A549 (cell line): Measurements from ENCODE around the gene IFITM1. TPM values are rescaled to one million over a fixed set of nuclear protein-coding genes. Genes with fewer than 3 reads are reported as not detected.

Experiments used
- ATAC-seq, 2 experiments: fragments of 200-7000 bp in 1 of 2; fragments of >200 bp in 1 of 2; cut with Nextera tagmentation in 1 of 2; cut with Tn5 transposase in 1 of 2; 3 replicates each; pipeline versions ENCODE4 v1.8.0 to v1.9.1; 2018 to 2020; ENCODE audit warnings: mild to moderate bottlenecking in 1 of 2, moderate library complexity in 1 of 2
- CTCF ChIA-PET: fragments of 300-600 bp; sonication (Branson Sonifier 250); formaldehyde crosslinking; extraction: SDS; loops from one replicate; lab custom pipeline; 2021; ENCODE audit warnings: antibody characterized with exemption, inconsistent platforms; lab: Yijun Ruan, JAX
- POLR2A ChIA-PET: fragments of 350-600 bp; formaldehyde crosslinking; extraction: SDS; loops from one replicate; lab custom pipeline; 2021; ENCODE audit warnings: antibody characterized with exemption, inconsistent platforms; lab: Yijun Ruan, JAX
- DNase-seq, 2 experiments: peaks; one replicate each; pipeline versions ENCODE4 v3.0.0 to v3.0.0-alpha.2; 2011 to 2016; ENCODE audit warnings: low read depth in 1 of 2, low spot score in 1 of 2
- FAIRE-seq: peaks from 2 replicates; lab custom pipeline; 2011; peaks lifted over from hg19 to GRCh38; lab: Jason Lieb, UNC
- H3K27ac ChIP-seq, 2 experiments: fragments of >200 bp; sonication (Bioruptor Twin); formaldehyde crosslinking; 3 replicates each; pipeline ENCODE4 v1.5.1; 2016 to 2017
- H3K4me1 ChIP-seq: fragments of >200 bp; sonication (Bioruptor Twin); formaldehyde crosslinking; 3 replicates; pipeline ENCODE4 v1.6.1; 2016
- H3K4me2 ChIP-seq: fragments of >200 bp; sonication (Bioruptor Twin); formaldehyde crosslinking; 3 replicates; pipeline ENCODE4 v1.6.1; 2016
- H3K4me3 ChIP-seq: fragments of >200 bp; sonication (Bioruptor Twin); formaldehyde crosslinking; 3 replicates; pipeline ENCODE4 v1.5.1; 2016
- H3K9me3 ChIP-seq: fragments of >200 bp; sonication (Bioruptor Twin); formaldehyde crosslinking; 3 replicates; pipeline ENCODE4 v1.6.1; 2016
- BCL3 ChIP-seq: fragments of >200 bp; sonication (Bioruptor Twin); formaldehyde crosslinking; IDR thresholded peaks from 3 replicates; pipeline ENCODE4 v1.6.1; 2016
- CEBPB ChIP-seq, 2 experiments: fragments of >200 bp in 1 of 2; sonication (Bioruptor Twin) in 1 of 2; formaldehyde crosslinking in 1 of 2; IDR thresholded peaks; 2 replicates each; pipeline ENCODE4 v1.6.1; 2012 to 2016
- CHD2 ChIP-seq: fragments of 150-350 bp; IDR thresholded peaks from 2 replicates; pipeline ENCODE4 v1.6.1; 2014; ENCODE audit warnings: low read length; ENCODE audit not compliant: partially characterized antibody
- CTCF ChIP-seq: fragments of >200 bp; sonication (Bioruptor Twin); formaldehyde crosslinking; IDR thresholded peaks from 3 replicates; pipeline ENCODE4 v1.5.1; 2016
- E2F6 ChIP-seq: IDR thresholded peaks from 2 replicates; pipeline ENCODE4 v1.6.1; 2012; ENCODE audit warnings: low read depth, borderline replicate concordance
- EHMT2 ChIP-seq: fragments of 200-600 bp; sonication (generic); IDR thresholded peaks from 2 replicates; pipeline ENCODE4 v1.6.1; 2016; ENCODE audit warnings: antibody characterized with exemption, low read depth, mild to moderate bottlenecking, moderate library complexity
- ELK1 ChIP-seq: fragments of 150-350 bp; IDR thresholded peaks from 2 replicates; pipeline ENCODE4 v1.6.1; 2014; ENCODE audit warnings: low read depth, mild to moderate bottlenecking, low read length
- FOSB ChIP-seq: fragments of 250-450 bp; sonication (Bioruptor Pico); IDR thresholded peaks from 2 replicates; pipeline ENCODE4 v1.5.0; 2020; ENCODE audit warnings: mild to moderate bottlenecking, moderate library complexity
- HDAC2 ChIP-seq: fragments of 200-600 bp; sonication (generic); IDR thresholded peaks from 2 replicates; pipeline ENCODE4 v1.6.1; 2016
- HES2 ChIP-seq: fragments of >200 bp; sonication (Bioruptor Twin); formaldehyde crosslinking; IDR thresholded peaks from 2 replicates; pipeline ENCODE4 v1.6.1; 2016
- HEYL ChIP-seq: fragments of 250-450 bp; sonication (Bioruptor Pico); IDR thresholded peaks from 2 replicates; pipeline ENCODE4 v1.8.0; 2021; ENCODE audit warnings: mild to moderate bottlenecking, moderate library complexity
- HOXA7 ChIP-seq: fragments of 250-450 bp; sonication (Bioruptor Pico); IDR thresholded peaks from 2 replicates; pipeline ENCODE4 v1.5.0; 2020; ENCODE audit warnings: mild to moderate bottlenecking, moderate library complexity
- HOXB5 ChIP-seq: fragments of 250-450 bp; sonication (Bioruptor Pico); IDR thresholded peaks from 2 replicates; pipeline ENCODE4 v1.5.0; 2020; ENCODE audit warnings: mild to moderate bottlenecking, moderate library complexity
- JUN ChIP-seq, 2 experiments: fragments of >200 bp; sonication (Bioruptor Twin); formaldehyde crosslinking; IDR thresholded peaks; 2 replicates in 1 of 2; 3 replicates in 1 of 2; pipeline ENCODE4 v1.6.1; 2016 to 2017
- JUNB ChIP-seq: fragments of >200 bp; sonication (Bioruptor Twin); formaldehyde crosslinking; IDR thresholded peaks from 2 replicates; pipeline ENCODE4 v1.6.1; 2016
- KDM1A ChIP-seq: fragments of 200-600 bp; sonication (generic); IDR thresholded peaks from 2 replicates; pipeline ENCODE4 v1.6.1; 2016; ENCODE audit warnings: low read depth, mild to moderate bottlenecking
- MAFK ChIP-seq: fragments of 450-650 bp; IDR thresholded peaks from 2 replicates; pipeline ENCODE4 v1.6.1; 2014; ENCODE audit not compliant: partially characterized antibody
- MAZ ChIP-seq: fragments of 150-350 bp; IDR thresholded peaks from 2 replicates; pipeline ENCODE4 v1.6.1; 2014; ENCODE audit warnings: antibody characterized with exemption, low read depth, low read length, borderline replicate concordance
- NR3C1 ChIP-seq: fragments of >200 bp; sonication (Bioruptor Twin); formaldehyde crosslinking; IDR thresholded peaks from 3 replicates; pipeline ENCODE4 v1.6.1; 2017
- PHF8 ChIP-seq: fragments of 200-600 bp; sonication (generic); IDR thresholded peaks from 2 replicates; pipeline ENCODE4 v1.6.1; 2016; ENCODE audit warnings: low read depth, mild to moderate bottlenecking, antibody characterized with exemption, moderate library complexity, borderline replicate concordance
- POLR2AphosphoS2 ChIP-seq: conservative IDR thresholded peaks from 2 replicates; pipeline ENCODE4 v1.6.1; 2012; ENCODE audit warnings: low read length, improper control_type of control experiment, inconsistent platforms
- RCOR1 ChIP-seq: fragments of 150-350 bp; IDR thresholded peaks from 2 replicates; pipeline ENCODE4 v1.6.1; 2014; ENCODE audit warnings: antibody characterized with exemption, low read length, low read depth
- RFX5 ChIP-seq: fragments of 450-650 bp; IDR thresholded peaks from 2 replicates; pipeline ENCODE4 v1.7.1; 2014; ENCODE audit warnings: antibody characterized with exemption, mild to moderate bottlenecking, moderate library complexity
- SMC3 ChIP-seq: fragments of >200 bp; sonication (Bioruptor Twin); formaldehyde crosslinking; IDR thresholded peaks from 3 replicates; pipeline ENCODE4 v1.6.1; 2018; ENCODE audit warnings: inconsistent platforms
- SREBF2 ChIP-seq: fragments of 450-650 bp; IDR thresholded peaks from 2 replicates; pipeline ENCODE4 v1.6.1; 2014; ENCODE audit warnings: mild to moderate bottlenecking, moderate library complexity
- TFCP2L1 ChIP-seq: fragments of 250-450 bp; sonication (Bioruptor Pico); IDR thresholded peaks from 2 replicates; pipeline ENCODE4 v1.5.0; 2021; ENCODE audit warnings: mild to moderate bottlenecking
- ZNF302 ChIP-seq: fragments of 250-450 bp; sonication (Bioruptor Pico); IDR thresholded peaks from 2 replicates; pipeline ENCODE4 v1.9.0; 2021; ENCODE audit warnings: inconsistent platforms, mild to moderate bottlenecking, moderate library complexity
- WGBS: methylation state at CpG from one replicate; pipeline ENCODE4 v1.1.6; 2017; ENCODE audit errors: missing lambda C conversion rate; 5-methylcytosine and 5-hydroxymethylcytosine counted together
- polyA plus RNA-seq, 4 experiments: library from polyadenylated mRNA; depleted of rRNA in 3 of 4; stranded (reverse); fragments of >200 nt; fragmentation: RNase III in 1 of 4; extraction: RNeasy Plus Mini Kit Qiagen cat#74134 plus additional on column Dnase treatment in 1 of 4; gene quantifications; 2 replicates in 3 of 4; 3 replicates in 1 of 4; pipeline ENCODE4 v1.2.3, GENCODE V29; 2011 to 2017

IFITM1 gene
- polyA plus RNA-seq, 2 of the 4 experiments (the other 2 are of a cell fraction): 0.14 to 1.7 TPM

GRCh38 chr11:280706-281485 lies 32.9 kb upstream of the IFITM1 start:
- Histone ChIP-seq H3K27ac (no peak overlapping the region), H3K4me1 (peaks cover 14% of the 10 kb centered on the region; the same call in 1 of the 3 replicates), H3K4me2 (peak overlapping the region; percentile 85), H3K4me3 (peak overlapping the region; percentile 33; the same call in 1 of the 3 replicates), H3K9me3 (no peaks in the 10 kb centered on the region; the same call in 2 of the 3 replicates)
- ATAC-seq: peak; percentile 3 to 5; a peak in 1 of 6 replicates
- ChIA-PET POLR2A (no interaction called here), CTCF (interaction anchor here (0.8 to 2.9 kb wide), 6 partner anchors 10 to 238 kb away, joined by 3 to 13 read pairs (median 6); no protein-coding TSS in a partner anchor)
- WGBS: 28% methylated on average over 64 of the region's 79 CpGs
- DNase-seq: peak in 1 of 2 experiments; percentile 37
- no peak for TF ChIP-seq CEBPB (IDR thresholded peaks at IDR 0.05)
- FAIRE-seq: no peak

GRCh38 chr11:281486-282161 lies 32.2 kb upstream of the IFITM1 start:
- peak overlapping the region; percentile 85; the same call in 1 of the 3 replicates for H3K4me2 ChIP-seq
- H3K9me3 ChIP-seq: no peaks in the 10 kb centered on the region; the same call in 2 of the 3 replicates
- ChIA-PET CTCF (interaction anchor here (0.8 to 2.9 kb wide), 6 partner anchors 11 to 237 kb away, joined by 3 to 13 read pairs (median 6); no protein-coding TSS in a partner anchor), POLR2A (no interaction called here)
- H3K27ac ChIP-seq: no peak overlapping the region
- 25% methylated on average over 10 of the region's 26 CpGs for WGBS
- DNase-seq (no peak), FAIRE-seq (no peak), ATAC-seq (peak in 1 of 2 experiments; percentile 15; a peak in 4 of 6 replicates)
- no peak overlapping the region for H3K4me3 ChIP-seq
- peaks cover 14% of the 10 kb centered on the region; the same call in 1 of the 3 replicates for H3K4me1 ChIP-seq
- TF ChIP-seq RCOR1 (no peak), MAFK (no peak), RFX5 (no peak), JUN (IDR thresholded peaks at IDR 0.05) (no peak), SREBF2 (no peak), CHD2 (no peak), JUNB (no peak), E2F6 (no peak), PHF8 (no peak), FOSB (CRISPR knock-in tag) (no peak), ZNF302 (CRISPR knock-in tag) (no peak), EHMT2 (no peak), POLR2AphosphoS2 (no peak)

GRCh38 chr11:282171-282570 lies 31.7 kb upstream of the IFITM1 start:
- ChIA-PET CTCF (interaction anchor here (1.2 to 2.9 kb wide), 5 partner anchors 14 to 236 kb away, joined by 3 to 13 read pairs (median 7); no protein-coding TSS in a partner anchor), POLR2A (no interaction called here)
- Histone ChIP-seq H3K9me3 (no peaks in the 10 kb centered on the region), H3K27ac (no peak overlapping the region), H3K4me3 (no peak overlapping the region), H3K4me1 (peaks cover 14% of the 10 kb centered on the region; the same call in 1 of the 3 replicates), H3K4me2 (no peak overlapping the region)
- FAIRE-seq (no peak), ATAC-seq (no peak), DNase-seq (no peak)
- WGBS: 47% methylated on average over 4 of the region's 4 CpGs
- TF ChIP-seq EHMT2 (no peak), PHF8 (no peak), ZNF302 (CRISPR knock-in tag) (no peak), HES2 (no peak), TFCP2L1 (no peak), BCL3 (no peak), MAFK (no peak), RFX5 (no peak), ELK1 (no peak), HEYL (CRISPR knock-in tag) (no peak), MAZ (no peak), CTCF (no peak), CEBPB (IDR thresholded peaks at IDR 0.05) (no peak), HOXB5 (CRISPR knock-in tag) (no peak), HDAC2 (no peak), SMC3 (no peak), HOXA7 (CRISPR knock-in tag) (no peak), NR3C1 (no peak), KDM1A (no peak)
